ENCODE data around the gene COX6A2. TPM values are rescaled to one million over a fixed set of nuclear protein-coding genes. Genes with fewer than 3 reads are reported as not detected.

The COX6A2 gene
- total RNA-seq, 1 donor, result not detected

DNA sequence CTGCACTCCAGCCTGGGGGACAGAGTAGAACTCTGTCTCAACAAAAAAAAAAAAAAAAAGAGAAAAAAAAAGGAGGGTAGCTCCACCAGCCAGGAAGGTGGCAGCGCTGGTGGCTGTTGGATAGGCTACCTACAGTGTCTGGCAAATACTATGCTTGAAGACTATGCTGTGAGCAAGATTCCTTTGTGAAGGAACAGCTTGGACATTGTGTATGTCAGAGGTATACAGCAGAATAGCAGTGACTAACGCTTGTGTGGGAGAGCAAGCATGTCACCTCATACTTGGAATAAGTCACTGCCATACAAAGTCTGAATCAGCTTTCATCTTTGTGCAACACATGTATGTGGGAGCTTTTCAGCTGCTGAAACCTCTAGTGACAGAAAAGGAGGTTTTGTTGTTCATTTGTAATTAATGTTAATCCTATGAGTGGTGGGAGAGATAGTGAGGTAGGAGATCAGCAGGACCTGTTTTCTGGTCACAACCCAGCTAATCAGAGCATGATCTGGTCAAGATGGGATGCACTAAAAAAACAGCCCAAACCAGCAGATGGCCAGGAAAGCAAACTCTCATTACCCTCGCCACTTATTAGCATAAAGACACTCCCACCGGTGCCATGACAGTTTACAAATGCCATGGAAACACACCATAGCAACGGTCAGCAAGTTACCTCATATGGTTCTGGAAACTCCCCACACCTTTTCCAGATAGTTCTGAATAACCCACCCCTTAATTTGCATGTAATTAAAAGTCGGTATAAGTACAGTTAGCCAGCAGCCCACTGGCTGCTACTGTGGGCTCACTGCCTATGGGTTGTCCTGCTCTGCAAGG is 41.8 kb downstream of the COX6A2 start:
- no peak overlapping the region for H3K4me3 ChIP-seq (ENCODE audit: low read depth, low read length)
- TF ChIP-seq, protein P1, sequence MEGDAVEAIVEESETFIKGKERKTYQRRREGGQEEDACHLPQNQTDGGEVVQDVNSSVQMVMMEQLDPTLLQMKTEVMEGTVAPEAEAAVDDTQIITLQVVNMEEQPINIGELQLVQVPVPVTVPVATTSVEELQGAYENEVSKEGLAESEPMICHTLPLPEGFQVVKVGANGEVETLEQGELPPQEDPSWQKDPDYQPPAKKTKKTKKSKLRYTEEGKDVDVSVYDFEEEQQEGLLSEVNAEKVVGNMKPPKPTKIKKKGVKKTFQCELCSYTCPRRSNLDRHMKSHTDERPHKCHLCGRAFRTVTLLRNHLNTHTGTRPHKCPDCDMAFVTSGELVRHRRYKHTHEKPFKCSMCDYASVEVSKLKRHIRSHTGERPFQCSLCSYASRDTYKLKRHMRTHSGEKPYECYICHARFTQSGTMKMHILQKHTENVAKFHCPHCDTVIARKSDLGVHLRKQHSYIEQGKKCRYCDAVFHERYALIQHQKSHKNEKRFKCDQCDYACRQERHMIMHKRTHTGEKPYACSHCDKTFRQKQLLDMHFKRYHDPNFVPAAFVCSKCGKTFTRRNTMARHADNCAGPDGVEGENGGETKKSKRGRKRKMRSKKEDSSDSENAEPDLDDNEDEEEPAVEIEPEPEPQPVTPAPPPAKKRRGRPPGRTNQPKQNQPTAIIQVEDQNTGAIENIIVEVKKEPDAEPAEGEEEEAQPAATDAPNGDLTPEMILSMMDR (IDR thresholded peaks at IDR 0.05; ENCODE audit: insufficient read depth, low read length), result no peak
- DNase-seq (ENCODE audit: low read depth), result peak; percentile 32

DNA sequence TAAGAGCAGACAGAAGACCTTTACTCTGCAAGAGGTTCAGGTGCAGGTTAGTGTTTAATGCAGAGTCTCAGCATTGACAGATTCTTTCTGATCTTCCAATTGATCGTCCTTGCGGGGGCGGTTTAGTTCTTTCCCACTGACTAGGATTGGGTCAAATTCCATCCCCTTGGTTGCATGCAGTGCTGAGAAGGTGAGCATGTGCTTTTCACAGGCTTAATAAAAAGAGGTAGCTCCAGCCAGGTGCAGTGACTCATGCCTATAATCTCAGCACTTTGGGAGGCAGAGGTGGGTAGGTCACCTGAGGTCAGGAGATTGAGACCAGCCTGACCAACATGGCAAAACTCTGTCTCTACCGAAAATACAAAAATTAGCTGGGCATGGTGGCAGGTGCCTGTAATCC is 42.5 kb downstream of the COX6A2 start:
- DNase-seq (ENCODE audit: low read depth), result no peak
- no peak overlapping the region for H3K4me3 ChIP-seq (ENCODE audit: low read depth, low read length)
- TF ChIP-seq, protein P1 (IDR thresholded peaks at IDR 0.05; ENCODE audit: insufficient read depth, low read length), result no peak

DNA sequence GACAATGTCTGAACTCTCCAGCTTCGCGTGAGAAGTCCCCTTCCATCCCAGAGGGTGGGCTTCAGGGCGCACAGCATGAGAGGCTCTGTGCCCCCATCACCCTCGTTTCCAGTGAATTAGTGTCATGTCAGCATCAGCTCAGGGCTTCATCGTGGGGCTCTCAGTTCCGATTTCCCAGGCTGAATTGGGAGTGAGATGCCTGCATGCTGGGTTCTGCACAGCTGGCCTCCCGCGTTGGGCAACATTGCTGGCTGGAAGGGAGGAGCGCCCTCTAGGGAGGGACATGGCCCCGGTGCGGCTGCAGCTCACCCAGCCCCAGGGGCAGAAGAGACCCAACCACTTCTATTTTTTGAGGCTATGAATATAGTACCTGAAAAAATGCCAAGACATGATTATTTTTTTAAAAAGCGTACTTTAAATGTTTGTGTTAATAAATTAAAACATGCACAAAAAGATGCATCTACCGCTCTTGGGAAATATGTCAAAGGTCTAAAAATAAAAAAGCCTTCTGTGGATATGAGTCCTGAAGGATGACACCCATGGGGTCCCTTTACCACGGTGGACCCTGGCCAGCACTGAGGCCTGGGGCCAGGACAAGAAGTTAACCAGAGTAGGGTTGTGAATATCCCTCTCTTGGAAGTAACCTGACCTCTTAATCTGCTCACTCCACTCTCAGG is 45.5 kb downstream of the COX6A2 start:
- peak; percentile 42 for DNase-seq (ENCODE audit: low read depth)
- H3K4me3 ChIP-seq (ENCODE audit: low read depth, low read length), result no peak overlapping the region
- TF ChIP-seq, protein P1 (IDR thresholded peaks at IDR 0.05; ENCODE audit: insufficient read depth, low read length), result peak; percentile 66

DNA sequence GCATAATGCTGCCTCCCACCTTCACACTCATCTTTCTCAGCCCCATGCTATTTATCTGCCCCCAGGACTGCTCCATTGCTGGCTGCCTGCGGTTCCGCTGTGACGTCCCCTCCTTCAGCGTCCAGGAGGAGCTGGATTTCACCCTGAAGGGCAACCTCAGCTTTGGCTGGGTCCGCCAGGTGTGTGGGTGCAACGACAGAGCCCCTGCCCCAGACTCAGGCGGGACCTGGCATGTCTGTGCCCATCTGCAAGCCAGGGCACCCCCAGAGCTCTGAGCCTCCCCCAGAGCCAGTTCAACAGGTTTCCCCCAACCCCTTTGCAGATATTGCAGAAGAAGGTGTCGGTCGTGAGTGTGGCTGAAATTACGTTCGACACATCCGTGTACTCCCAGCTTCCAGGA is 48.0 kb downstream of the COX6A2 start:
- no peak overlapping the region for H3K4me3 ChIP-seq (ENCODE audit: low read depth, low read length)
- no peak for DNase-seq (ENCODE audit: low read depth)
- TF ChIP-seq, protein P1 (IDR thresholded peaks at IDR 0.05; ENCODE audit: insufficient read depth, low read length), result no peak

Other genes starting within 250 kb of the COX6A2 start
- gene FUS, start 248.2 kb downstream of the COX6A2 start, total RNA-seq (ENCODE audit: low replicate concordance), result 41.3 and 65.3 TPM in 2 replicates
- 29.3 and 126 TPM in 2 replicates for gene PYCARD, start 225.6 kb downstream of the COX6A2 start, total RNA-seq (ENCODE audit: low replicate concordance)
- gene TRIM72, start 214.2 kb downstream of the COX6A2 start, total RNA-seq (ENCODE audit: low replicate concordance), result not detected in 2 replicates
- not detected in 2 replicates for gene PYDC1, start 211.2 kb downstream of the COX6A2 start, total RNA-seq (ENCODE audit: low replicate concordance)
- gene ITGAM, start 168.4 kb downstream of the COX6A2 start, total RNA-seq (ENCODE audit: low replicate concordance), result not detected in 2 replicates
- gene ITGAX, start 73.2 kb downstream of the COX6A2 start, total RNA-seq (ENCODE audit: low replicate concordance), result not detected in 2 replicates
- gene ITGAD, start 35.0 kb downstream of the COX6A2 start, total RNA-seq (ENCODE audit: low replicate concordance), result not detected in 2 replicates
- 0.25 and 0.99 TPM in 2 replicates for gene ZNF843, start 14.4 kb upstream of the COX6A2 start, total RNA-seq (ENCODE audit: low replicate concordance)
- gene ARMC5, start 31.1 kb upstream of the COX6A2 start, total RNA-seq (ENCODE audit: low replicate concordance), result 7.4 and 16.9 TPM in 2 replicates
- 30.3 and 56.7 TPM in 2 replicates for gene TGFB1I1, start 43.8 kb upstream of the COX6A2 start, total RNA-seq (ENCODE audit: low replicate concordance)
- gene SLC5A2, start 54.8 kb upstream of the COX6A2 start, total RNA-seq (ENCODE audit: low replicate concordance), result not detected in 2 replicates
- gene RUSF1, start 80.0 kb upstream of the COX6A2 start, total RNA-seq (ENCODE audit: low replicate concordance), result 45.5 and 50.0 TPM in 2 replicates
- gene AHSP, start 99.5 kb upstream of the COX6A2 start, total RNA-seq (ENCODE audit: low replicate concordance), result not detected in 2 replicates